GM10266 (cell line): ENCODE measurements around the gene ICAM3.

ENCODE experiments used
- DNase-seq: peaks from one replicate; pipeline ENCODE4 v3.0.0; 2012; ENCODE audit errors: extremely low spot score
- TF ChIP-seq, protein P1 (sequence below): IDR thresholded peaks from 2 replicates; pipeline ENCODE4 v1.5.1; 2012; ENCODE audit warnings: mild to moderate bottlenecking, low read depth; ENCODE audit not compliant: control insufficient read depth, insufficient read depth; ENCODE audit errors: missing control alignments

Gene ICAM3

DNA sequence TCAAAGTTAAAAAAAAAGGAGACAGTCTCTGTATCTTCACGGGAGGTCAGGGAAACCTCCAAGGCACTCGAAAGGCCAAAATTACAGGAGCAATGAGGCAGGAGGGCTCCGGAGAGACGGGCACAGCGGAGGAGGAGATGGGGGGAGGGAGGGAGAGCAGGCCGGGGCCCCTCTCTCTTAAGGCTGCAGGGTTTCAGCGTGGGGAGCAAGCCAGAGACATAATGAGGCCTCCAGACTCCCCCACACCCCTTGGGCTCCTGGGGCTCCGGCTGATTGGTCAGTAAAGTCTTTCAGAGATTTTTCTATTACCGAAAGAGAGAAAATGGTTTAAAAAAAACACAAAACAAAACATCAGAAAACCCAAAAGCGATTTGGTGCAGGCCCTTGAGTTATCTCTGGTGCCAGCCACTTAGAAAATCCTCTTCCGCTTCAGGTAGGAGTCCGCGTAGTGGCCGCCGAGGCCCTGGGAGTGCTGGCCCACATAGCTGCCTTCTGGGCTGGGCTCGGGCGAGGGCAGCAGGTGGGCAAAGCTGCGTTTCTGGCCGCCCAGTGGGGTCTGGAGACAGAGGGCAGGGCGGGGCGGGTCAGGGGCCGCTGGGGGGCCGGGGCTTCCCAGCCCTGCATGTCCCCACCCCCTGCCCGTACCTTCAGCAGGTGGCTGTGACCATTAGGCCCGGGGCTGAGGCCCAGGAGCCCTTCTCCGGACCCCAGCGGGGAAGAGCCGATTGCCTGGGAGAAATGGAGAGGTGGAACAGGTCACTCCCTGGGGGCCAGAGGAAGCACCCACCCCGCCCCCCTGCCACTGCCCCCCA, 22.2 kb downstream of the ICAM3 start:
- DNase-seq, result no peak
- TF ChIP-seq, protein P1, sequence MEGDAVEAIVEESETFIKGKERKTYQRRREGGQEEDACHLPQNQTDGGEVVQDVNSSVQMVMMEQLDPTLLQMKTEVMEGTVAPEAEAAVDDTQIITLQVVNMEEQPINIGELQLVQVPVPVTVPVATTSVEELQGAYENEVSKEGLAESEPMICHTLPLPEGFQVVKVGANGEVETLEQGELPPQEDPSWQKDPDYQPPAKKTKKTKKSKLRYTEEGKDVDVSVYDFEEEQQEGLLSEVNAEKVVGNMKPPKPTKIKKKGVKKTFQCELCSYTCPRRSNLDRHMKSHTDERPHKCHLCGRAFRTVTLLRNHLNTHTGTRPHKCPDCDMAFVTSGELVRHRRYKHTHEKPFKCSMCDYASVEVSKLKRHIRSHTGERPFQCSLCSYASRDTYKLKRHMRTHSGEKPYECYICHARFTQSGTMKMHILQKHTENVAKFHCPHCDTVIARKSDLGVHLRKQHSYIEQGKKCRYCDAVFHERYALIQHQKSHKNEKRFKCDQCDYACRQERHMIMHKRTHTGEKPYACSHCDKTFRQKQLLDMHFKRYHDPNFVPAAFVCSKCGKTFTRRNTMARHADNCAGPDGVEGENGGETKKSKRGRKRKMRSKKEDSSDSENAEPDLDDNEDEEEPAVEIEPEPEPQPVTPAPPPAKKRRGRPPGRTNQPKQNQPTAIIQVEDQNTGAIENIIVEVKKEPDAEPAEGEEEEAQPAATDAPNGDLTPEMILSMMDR, result no peak

DNA sequence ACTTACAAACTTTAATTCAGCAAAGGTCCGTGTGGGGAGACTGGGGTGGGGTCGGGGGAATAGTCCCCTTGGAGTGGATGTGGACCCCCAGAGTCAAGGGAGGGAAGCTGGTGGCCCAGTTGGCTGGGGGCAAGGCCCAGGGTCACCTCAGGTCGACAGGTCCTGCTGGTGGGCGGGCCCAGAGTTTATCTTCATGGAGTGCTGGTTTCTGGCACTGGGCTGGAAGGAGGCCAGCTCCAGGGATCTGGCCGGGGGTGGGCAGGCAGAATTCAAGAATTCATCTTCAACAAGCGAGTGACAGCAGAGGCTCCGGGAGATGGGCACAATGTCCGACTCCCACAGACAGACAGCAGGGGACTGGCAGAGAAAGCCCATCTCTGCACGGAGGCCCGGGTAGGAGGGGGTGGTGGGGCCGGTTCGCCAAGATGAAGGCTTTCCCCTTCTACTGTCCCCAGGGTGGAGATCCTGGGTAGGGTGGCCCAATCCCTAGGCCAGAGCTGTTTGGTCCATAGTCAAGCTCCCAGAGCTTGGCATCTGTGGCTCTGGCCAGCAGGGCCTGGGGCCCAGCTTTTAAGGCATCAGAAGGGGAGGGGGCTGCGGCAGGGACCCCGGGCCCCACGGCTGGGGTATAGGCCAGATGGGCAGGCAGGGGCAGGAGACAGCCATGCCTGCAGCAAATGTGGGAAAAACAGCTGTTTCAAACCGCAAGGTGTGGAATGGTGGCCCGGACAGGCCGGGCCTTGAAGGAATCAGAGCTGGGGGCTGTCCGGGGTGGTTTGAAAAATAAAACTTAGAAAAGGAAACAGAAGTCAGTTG, 23.0 kb downstream of the ICAM3 start:
- TF ChIP-seq, protein P1, result no peak
- DNase-seq, result no peak

DNA sequence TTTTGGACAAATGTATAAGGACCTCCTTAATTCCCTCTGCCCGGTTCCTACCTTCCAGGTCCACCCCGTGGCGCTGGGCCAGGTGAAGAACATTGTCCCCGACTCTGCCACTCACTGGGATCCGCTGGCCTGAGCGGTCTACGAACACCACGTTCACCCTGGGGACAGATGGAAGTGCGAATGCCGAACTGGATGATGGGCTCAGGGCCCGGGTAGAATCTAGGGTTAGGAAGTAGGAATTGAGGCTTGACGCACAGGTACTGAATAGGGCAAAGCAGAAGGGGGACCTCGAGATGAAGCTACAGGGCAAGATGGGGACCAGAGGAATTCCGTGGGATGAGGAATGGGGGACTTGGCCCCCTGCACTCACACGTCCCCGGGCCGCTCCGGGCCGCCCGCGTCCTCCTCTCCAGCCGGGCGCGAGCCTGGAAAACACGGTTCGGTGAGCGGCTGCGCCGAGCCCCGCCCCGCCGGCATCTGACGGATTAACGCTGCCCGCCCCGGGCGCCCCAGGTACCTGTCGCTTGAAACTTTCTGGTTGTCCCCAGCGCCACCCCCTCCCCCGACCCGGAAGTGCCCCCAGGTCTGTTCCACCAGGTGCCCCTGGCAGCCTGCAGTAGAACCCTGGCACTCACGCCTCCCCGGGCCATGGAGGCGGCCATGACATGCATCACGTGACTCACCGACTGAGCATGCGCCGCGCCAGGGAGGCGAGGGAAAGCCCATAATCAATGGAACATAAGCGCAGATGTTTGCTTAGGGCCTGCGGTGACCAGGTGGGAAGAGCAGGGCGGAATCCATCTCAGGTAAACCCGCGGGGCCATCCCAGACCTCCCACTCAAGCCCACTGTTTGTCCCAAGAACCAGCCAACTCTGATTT, 23.8 kb downstream of the ICAM3 start, which contains the start of gene FDX2:
FDX2 (minus strand) TSS at position 681 of the 880 bp plus-strand sequence; CDS start at position 662, 19 bp downstream.
- DNase-seq, result peak; percentile 97
- TF ChIP-seq, protein P1, result no peak

DNA sequence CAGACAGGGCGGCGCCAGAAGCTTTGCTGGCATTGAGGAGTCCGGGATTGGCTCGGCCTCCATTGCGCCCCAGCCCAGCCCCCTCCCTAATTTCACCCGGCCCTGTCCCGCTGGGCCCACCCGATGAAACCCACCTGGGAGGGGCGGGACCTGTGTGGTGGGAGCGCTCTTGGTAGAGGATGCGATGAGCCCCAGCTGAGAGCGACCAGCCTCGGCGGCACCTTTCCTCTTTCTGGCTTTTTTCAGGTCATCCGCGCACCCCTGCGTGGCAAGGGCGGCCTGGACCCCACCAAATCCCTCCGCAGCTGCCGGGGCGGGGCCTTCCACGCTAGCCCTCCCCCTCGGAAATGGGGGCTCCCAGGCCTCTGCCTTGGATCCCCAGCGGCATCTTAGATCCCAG, 30.0 kb downstream of the ICAM3 start, which contains the start of gene ZGLP1:
ZGLP1 (minus strand) TSS at position 393 of the 400 bp plus-strand sequence.
- no peak for DNase-seq
- TF ChIP-seq, protein P1, result no peak

DNA sequence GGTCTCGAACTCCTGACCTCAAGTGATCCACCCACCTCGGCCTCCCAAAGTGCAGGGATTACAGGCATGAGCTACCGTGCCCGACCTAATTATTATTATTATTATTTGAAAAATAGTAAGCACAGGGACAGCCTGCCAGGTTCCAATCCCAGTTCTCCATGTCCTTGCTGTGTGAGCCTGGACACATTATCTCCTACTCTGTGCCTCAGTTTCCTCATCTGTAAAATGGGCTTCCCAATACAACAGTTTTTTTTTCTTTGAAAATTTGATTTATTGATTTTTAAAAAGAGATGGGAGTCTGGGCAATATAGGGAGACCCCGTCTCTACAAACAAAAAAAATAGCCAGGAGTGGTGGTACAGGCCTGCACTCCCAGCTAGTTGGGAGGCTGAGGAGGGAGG, 33.1 kb downstream of the ICAM3 start:
- TF ChIP-seq, protein P1, result no peak
- no peak for DNase-seq

DNA sequence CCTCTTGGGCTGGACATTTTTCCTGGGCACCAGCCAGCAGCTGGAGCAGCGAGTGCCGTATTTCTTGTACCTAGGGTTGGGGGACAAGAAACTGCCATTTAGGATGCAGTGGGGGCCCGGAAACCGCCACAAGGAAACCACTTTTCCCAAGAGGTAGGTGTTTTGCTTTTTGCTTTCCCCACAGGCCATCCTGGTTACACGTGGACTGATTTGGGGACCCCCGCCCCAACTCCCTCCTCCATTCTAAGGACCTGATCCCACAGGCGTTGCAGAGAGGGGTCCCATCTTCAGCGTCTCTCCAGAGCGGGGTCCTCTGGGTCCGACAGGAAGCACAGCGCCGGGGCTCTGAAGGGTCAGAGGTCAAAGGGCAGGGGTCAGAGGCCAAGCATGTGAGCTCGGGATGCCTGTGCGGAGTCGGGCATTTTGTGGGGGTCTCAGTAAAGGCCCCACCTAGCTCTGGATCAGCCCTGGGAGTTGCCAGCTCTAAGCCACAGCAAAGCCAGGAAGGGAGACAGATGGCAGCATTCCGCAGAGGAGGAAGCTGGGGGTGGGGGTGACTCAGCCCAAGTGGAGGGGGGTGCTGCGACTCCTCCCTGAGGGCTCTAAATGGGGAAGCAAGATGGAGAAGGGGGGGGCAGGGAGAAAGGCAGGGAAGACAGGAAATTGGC, 34.2 kb downstream of the ICAM3 start:
- DNase-seq, result no peak
- TF ChIP-seq, protein P1, result no peak
